ENCODE data around the gene TEKT4.
"Not testable (repeated sequence)": the region's sequence is repeated elsewhere in the genome, so short reads cannot be mapped to it uniquely, and the experiment has no call there.

DNA sequence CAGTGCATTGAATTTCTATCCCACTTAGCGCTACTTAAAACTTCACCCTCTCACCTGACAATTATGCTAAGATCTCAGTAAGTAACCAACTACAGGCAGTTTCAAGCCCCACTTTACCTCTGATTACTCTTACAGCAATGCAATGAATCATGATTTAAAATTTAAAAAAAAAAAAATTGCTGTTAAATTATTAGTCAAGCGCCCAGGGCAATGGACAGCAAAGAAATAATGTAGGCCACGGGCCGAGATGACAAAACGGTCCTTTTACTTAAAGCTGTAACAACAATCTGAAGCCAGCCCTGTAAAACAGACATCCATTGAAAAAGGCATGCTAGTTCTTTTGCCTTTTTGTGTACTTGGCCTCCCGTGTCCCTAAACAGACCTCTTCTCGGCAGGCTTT, 24.0 kb downstream of the TEKT4 start:
- TF ChIP-seq, protein P1, sequence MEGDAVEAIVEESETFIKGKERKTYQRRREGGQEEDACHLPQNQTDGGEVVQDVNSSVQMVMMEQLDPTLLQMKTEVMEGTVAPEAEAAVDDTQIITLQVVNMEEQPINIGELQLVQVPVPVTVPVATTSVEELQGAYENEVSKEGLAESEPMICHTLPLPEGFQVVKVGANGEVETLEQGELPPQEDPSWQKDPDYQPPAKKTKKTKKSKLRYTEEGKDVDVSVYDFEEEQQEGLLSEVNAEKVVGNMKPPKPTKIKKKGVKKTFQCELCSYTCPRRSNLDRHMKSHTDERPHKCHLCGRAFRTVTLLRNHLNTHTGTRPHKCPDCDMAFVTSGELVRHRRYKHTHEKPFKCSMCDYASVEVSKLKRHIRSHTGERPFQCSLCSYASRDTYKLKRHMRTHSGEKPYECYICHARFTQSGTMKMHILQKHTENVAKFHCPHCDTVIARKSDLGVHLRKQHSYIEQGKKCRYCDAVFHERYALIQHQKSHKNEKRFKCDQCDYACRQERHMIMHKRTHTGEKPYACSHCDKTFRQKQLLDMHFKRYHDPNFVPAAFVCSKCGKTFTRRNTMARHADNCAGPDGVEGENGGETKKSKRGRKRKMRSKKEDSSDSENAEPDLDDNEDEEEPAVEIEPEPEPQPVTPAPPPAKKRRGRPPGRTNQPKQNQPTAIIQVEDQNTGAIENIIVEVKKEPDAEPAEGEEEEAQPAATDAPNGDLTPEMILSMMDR (conservative IDR thresholded peaks at IDR 0.05 in 1 of 2, IDR thresholded peaks at IDR 0.05 in 1 of 2; ENCODE audit: extremely low read depth in 1 of 2, insufficient read depth in 1 of 2, low read depth in 1 of 2, low read length in 2 of 2) = not testable (repeated sequence)
- not testable (repeated sequence) for TF ChIP-seq EZH2 (IDR thresholded peaks at IDR 0.05; ENCODE audit: borderline replicate concordance, low read length)

Measured in mammary epithelial cell (primary cell).